HuH-7 (cell line): ENCODE data around the gene CCDC97.

Source experiments
- DNase-seq: peaks from one replicate; pipeline ENCODE4 v3.0.0; 2011; ENCODE audit warnings: low spot score

CCDC97 gene

GRCh38 chr19:41298348-41298964, 11.5 kb upstream of the CCDC97 start:
- DNase-seq, result no peak

GRCh38 chr19:41299046-41299754, 10.8 kb upstream of the CCDC97 start:
- DNase-seq, result no peak

GRCh38 chr19:41299755-41300089, 10.2 kb upstream of the CCDC97 start:
- no peak for DNase-seq

GRCh38 chr19:41300555-41300954, 9.4 kb upstream of the CCDC97 start:
- DNase-seq, result no peak

DNA sequence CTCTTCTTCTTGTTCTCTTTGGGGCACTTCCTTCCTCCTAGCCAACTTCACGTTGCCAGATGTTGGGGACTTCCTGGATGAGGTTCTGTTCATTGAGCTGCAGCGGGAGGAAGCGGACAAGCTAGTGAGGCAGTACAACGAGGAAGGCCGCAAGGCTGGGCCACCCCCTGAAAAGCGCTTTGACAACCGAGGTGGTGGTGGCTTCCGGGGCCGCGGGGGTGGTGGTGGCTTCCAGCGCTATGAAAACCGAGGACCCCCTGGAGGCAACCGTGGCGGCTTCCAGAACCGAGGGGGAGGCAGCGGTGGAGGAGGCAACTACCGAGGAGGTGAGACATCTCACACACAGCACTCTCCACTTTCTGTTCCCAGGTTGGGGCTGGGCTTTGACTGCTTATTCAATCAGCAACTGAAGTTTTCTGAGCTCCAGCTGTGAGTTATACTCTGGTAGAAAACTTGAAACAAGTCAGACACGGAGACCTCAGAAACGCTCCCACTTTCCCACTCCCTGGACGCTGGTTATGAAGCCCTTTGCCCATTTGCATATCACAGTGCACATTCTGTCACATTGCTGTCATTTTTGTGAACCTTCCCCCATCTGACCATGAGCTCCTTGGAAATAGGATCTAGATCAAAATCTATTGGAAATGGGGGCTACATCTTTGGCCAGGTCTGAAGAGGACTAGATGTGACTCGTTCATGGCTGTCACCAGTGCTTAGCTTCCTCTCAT, 7.2 kb upstream of the CCDC97 start:
- DNase-seq, result no peak

DNA sequence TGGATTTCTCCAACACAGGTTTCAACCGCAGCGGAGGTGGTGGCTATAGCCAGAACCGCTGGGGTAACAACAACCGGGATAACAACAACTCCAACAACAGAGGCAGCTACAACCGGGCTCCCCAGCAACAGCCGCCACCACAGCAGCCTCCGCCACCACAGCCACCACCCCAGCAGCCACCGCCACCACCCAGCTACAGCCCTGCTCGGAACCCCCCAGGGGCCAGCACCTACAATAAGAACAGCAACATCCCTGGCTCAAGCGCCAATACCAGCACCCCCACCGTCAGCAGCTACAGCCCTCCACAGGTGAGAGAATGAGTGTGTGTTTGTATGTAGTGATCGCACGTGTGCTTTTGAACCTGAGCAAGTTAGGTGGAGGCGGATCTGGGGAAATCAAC, 6.0 kb upstream of the CCDC97 start:
- DNase-seq, result no peak

DNA sequence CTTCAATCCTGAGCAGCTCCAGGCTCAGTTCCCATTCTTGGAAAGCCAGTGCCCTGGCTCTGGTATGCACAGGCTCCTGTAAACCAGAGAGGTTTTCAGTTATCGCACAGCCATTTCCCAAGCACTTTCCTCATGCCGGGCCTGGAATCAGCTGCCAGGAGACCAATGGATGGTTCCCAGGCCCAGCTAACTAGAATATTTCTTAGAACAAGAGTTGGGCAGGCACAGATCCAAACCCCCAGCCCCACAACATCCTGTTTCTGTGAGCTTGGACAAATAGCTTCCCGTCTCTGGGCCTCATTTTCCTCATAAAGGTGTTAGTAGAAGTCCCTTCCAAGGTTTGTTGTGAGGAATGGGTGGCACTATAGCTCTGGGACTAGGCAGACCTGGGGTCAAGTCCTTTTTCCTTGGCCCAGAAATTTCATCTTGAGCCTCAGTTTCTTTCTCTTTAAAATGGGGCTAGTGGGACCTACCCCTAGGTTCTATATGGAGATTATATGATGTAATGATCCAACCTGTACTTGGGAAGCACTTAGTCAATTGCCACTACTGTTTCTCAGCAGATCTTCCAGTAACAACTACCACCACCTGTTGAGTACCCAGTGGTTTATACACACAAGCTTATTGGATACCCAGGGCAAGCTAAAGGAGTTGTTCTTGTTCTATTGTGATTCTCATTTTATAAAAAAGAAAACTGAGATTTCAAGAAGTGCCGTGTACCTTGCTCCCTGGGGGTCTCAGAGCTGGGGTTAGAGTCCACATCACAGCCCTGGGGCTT, 5.1 kb upstream of the CCDC97 start:
- no peak for DNase-seq

DNA sequence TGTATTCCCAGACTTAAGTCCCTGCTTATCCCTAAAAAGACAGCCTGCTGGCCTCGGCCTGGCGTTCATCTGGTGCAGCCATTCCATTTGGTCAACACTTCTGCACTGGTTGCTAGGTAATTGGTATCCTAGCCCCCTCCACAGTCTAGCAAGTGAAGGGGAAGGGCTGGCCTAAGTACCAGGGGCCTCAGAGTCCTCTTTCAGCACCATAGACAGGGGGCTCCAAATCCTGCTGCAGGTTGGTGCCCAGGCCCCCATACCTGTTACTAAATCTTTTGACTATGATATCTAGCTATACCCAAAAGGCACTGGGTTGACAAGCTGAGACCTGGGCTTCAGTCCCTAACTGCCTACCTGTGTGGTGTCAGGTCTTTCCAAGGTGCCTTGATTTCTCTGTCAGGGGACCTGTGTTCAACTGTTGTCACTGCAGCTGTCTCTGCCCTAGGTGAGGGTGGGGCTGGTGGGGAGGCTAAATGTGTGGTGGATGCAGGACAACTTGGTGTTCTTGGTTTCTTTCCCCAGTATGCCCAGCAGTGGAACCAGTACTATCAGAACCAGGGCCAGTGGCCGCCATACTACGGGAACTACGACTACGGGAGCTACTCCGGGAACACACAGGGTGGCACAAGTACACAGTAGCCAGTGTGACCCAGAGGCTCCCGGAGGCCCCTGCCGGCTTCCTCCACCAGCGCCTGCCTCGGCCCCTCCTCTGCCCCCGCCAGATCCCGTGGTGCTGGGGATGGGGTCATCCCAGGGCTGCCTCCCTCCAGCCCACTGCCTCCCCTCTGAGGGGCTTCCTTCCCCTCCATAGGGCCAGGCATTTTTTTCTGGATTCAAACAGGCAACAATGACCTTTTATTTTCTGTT, 3.8 kb upstream of the CCDC97 start:
- DNase-seq, result no peak

- no peak for DNase-seq
Measured at GRCh38 chr19:41307090-41307875, 2.7 kb upstream of the CCDC97 start.

DNA sequence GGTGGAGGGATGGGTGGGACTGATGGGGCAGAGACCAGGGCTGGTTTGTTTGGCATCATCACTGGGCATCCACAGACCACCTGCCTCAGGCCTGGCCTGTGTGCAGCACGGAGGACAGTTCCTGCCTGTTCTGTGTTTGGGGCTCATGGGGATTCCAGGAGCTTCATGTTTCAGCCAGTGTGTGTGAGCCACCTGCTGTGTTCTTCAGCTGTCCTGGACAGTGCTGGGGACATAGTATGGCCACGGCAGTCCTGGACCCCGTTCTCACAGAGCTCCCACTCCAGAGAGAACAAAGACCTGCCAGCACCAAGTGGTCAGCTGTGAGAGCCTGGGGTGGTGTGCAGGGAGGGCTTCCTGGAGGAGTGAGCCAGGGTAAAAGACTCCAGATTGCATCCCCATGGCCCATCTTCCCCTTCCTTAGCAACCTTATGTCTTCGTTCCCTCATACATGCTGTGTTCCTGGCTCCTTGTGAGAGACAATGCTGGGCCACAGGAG, 2.0 kb upstream of the CCDC97 start:
- DNase-seq, result no peak

GRCh38 chr19:41308450-41309179, 1.4 kb upstream of the CCDC97 start:
- DNase-seq, result peak; percentile 92

GRCh38 chr19:41309180-41310032, 566 bp upstream of the CCDC97 start:
- DNase-seq, result no peak

GRCh38 chr19:41311072-41311471, 1.1 kb downstream of the CCDC97 start:
- no peak for DNase-seq

- DNase-seq, result no peak
Measured at GRCh38 chr19:41311613-41312012, 1.6 kb downstream of the CCDC97 start.

DNA sequence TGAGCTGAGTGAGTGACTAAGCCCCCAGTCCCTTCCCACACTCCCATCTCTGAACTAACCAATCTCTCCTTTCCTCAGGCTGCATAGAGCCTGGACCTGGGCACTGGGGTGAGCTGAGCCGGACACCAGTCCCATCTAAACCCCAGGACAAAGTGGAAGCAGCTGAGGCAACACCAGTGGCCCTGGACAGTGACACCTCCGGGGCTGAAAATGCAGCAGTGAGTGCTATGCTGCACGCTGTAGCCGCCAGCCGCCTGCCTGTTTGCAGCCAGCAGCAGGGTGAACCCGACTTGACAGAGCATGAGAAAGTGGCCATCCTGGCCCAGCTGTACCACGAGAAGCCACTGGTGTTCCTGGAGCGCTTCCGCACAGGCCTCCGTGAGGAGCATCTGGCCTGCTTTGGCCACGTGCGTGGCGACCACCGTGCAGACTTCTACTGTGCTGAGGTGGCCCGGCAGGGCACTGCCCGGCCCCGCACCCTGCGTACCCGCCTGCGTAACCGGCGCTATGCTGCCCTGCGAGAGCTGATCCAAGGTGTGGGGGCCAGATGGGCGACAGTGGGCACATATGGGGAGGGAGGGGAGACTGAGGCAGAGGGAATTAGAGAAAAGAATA, 6.4 kb downstream of the CCDC97 start:
- DNase-seq, result no peak

GRCh38 chr19:41318696-41319499, 8.9 kb downstream of the CCDC97 start:
- no peak for DNase-seq

DNA sequence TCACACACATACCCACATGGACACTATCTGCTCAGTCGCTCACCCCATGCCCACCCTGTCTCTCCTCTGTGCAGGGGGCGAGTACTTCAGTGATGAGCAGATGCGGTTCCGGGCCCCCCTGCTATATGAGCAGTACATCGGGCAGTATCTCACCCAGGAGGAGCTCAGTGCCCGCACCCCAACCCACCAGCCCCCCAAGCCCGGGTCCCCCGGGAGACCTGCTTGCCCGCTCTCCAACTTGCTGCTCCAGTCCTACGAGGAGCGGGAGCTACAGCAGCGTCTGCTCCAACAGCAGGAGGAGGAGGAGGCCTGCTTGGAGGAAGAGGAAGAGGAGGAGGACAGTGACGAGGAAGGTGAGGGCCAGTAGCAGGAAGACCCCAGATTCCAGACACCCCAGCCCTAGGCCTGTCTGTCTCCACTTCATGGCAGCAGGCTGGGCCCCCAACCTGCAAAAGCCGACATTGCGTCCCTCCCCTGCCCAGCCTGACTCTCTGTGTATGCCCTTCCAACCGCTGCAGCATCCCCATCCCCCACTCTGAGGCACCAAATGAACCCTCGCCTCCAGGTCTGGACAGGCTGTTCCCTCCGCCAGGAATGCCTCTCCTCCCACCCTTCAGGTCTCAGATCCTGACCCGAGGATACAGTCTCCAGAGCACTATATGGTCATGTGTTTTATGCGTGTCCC, 9.7 kb downstream of the CCDC97 start:
- no peak for DNase-seq
